NCI-H146 (cell line): ENCODE measurements around the gene ING4.
A peak's percentile ranks its signal among the peaks of the same experiment; 100 is the strongest.

Experiments
- DNase-seq: peaks from one replicate; lab custom pipeline; 2025; lab: John Stamatoyannopoulos, UW

The ING4 gene

GRCh38 chr12:6606331-6607131, 56.4 kb downstream of the ING4 start:
- DNase-seq: peak; percentile 75

GRCh38 chr12:6605421-6606330, 57.2 kb downstream of the ING4 start:
- DNase-seq: no peak

- DNase-seq: no peak
These were observed 58.5 kb downstream of the ING4 start for GRCh38 chr12:6604259-6605029.

- no peak for DNase-seq
These were observed 59.8 kb downstream of the ING4 start for GRCh38 chr12:6603095-6603567.

DNA sequence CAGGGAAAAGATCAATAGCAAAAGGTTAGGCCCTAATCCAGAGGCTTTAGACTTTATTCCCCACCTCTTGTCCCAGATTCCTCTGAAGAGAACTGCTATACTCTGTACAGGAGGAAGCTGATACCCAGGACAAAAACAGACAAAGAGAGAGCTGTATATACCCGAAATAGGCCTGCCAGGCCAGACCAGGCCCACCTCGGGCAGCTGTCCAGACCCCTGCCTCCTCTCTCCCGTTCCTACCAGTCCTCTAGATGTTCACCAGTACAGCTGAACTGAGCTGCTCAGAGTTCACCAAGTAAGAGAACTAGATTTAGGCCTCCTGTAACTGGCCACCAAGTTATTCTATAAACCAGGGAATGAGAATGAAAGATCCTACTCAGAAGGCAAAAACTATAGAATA, 60.4 kb downstream of the ING4 start:
- no peak for DNase-seq
